Spleen (tissue), 11 donors: ENCODE data around the gene TMEM163. TPM values are rescaled to one million over a fixed set of nuclear protein-coding genes. Genes with fewer than 3 reads are reported as not detected.

Experiments
- DNase-seq: peaks from one replicate; pipeline ENCODE4 v3.0.0-alpha.2; 2020
- H3K27ac ChIP-seq, 8 donors: fragments of 200-600 bp; sonication (generic) in 7 of 8; 1 replicate in 4 of 8; 2 replicates in 4 of 8; pipeline versions ENCODE4 v1.5.0 to v1.8.0; 2016 to 2021; ENCODE audit warnings: inconsistent platforms in 4 of 8, mild to moderate bottlenecking in 4 of 8, moderate library complexity in 1 of 8
- H3K27me3 ChIP-seq, 7 donors: fragments of 200-600 bp; sonication (generic) in 6 of 7; replicated peaks in 1 of 7; 1 replicate in 4 of 7; 2 replicates in 3 of 7; pipeline versions ENCODE4 v1.5.0 to v1.8.0; 2016 to 2021; ENCODE audit warnings: inconsistent platforms in 3 of 7, mild to moderate bottlenecking in 1 of 7
- H3K36me3 ChIP-seq, 6 donors: fragments of 200-600 bp; sonication (generic) in 5 of 6; 1 replicate in 4 of 6; 2 replicates in 2 of 6; pipeline versions ENCODE4 v1.5.0 to v1.8.0; 2016 to 2021; ENCODE audit warnings: inconsistent platforms in 2 of 6
- H3K4me1 ChIP-seq, 6 donors: fragments of 200-600 bp; sonication (generic) in 5 of 6; 1 replicate in 3 of 6; 2 replicates in 3 of 6; pipeline versions ENCODE4 v1.5.0 to v1.8.0; 2016 to 2021; ENCODE audit warnings: inconsistent platforms in 3 of 6
- H3K4me3 ChIP-seq, 8 donors: fragments of 200-600 bp; sonication (generic) in 7 of 8; 1 replicate in 4 of 8; 2 replicates in 4 of 8; pipeline versions ENCODE4 v1.5.0 to v1.8.0; 2016 to 2021; ENCODE audit warnings: inconsistent platforms in 4 of 8, mild to moderate bottlenecking in 4 of 8, moderate library complexity in 2 of 8
- H3K9me3 ChIP-seq, 8 donors: fragments of 200-600 bp; sonication (generic) in 7 of 8; 1 replicate in 4 of 8; 2 replicates in 4 of 8; pipeline versions ENCODE4 v1.5.0 to v1.8.0; 2016 to 2021; ENCODE audit warnings: inconsistent platforms in 4 of 8
- CTCF ChIP-seq, 11 experiments: fragments of 200-600 bp in 7 of 11; fragments of 450-650 bp in 4 of 11; sonication (generic) in 4 of 11; IDR thresholded peaks in 8 of 11; conservative IDR thresholded peaks in 3 of 11; 1 replicate in 7 of 11; 2 replicates in 4 of 11; pipeline versions ENCODE4 v1.4.0 to v1.8.0; 2016 to 2021; ENCODE audit warnings: antibody characterized with exemption in 11 of 11, inconsistent platforms in 4 of 11, mild to moderate bottlenecking in 1 of 11
- POLR2A ChIP-seq, 3 donors: fragments of 450-650 bp; IDR thresholded peaks; one replicate each; pipeline ENCODE4 v1.5.1; 2017; ENCODE audit warnings: antibody characterized with exemption in 3 of 3, mild to moderate bottlenecking in 1 of 3
- POLR2AphosphoS5 ChIP-seq, 3 donors: sonication (generic); formaldehyde crosslinking; IDR thresholded peaks; one replicate each; pipeline ENCODE4 v1.5.1; 2017; ENCODE audit warnings: antibody characterized with exemption in 3 of 3
- WGBS, 5 donors: extraction: QIAGEN DNeasy Blood & Tissue Kit in 3 of 5; methylation state at CpG; one replicate each; pipeline versions ENCODE4 v1.1.5 to v1.1.7; 2013 to 2018; 5-methylcytosine and 5-hydroxymethylcytosine counted together
- intact Hi-C: fragments of 100-400 bp; cut with DNase I; formaldehyde crosslinking; loops from one replicate; pipeline ENCODE4 v1.15.0; 2023; ENCODE audit warnings: low total_unique reads
- polyA plus RNA-seq, 3 donors: library from polyadenylated mRNA; stranded (reverse); fragments of 200-250 nt; gene quantifications; one replicate each; pipeline ENCODE4 v1.2.1, GENCODE V29; 2013
- total RNA-seq, 7 donors: library from RNA; depleted of rRNA in 3 of 7; stranded (reverse); fragments of >200 nt in 3 of 7; fragmentation: NEBNext Ultra II Directional in 4 of 7; extraction: Animal tissue kit (Norgen Biotek cat#: 25700) in 4 of 7; gene quantifications; one replicate each; pipeline versions ENCODE4 v1.1.0 to v1.2.1, GENCODE V29; 2016 to 2021
- donor health status: healthy with polysubstance abuse.
- donor health status: DM: no; HTN: no; CAD: no; lungs with moderate emphysema.
- donor health status: DM: no; HTN: no; CAD: no.
- donor health status: Bipolar disorder and iron deficiency.
- donor health status: healthy.
- donor health status: DM: no; HTN: no; CAD: no.
- donor health status: DM: yes; HTN: yes; CAD: no.

Gene TMEM163
- total and polyA plus RNA-seq, 10 donors, result 2.4 to 12.5 (median 3.7) TPM

- 77 to 87% (median 84%) methylated on average over 9 of the region's 9 CpGs for WGBS, 5 donors
- intact Hi-C loops, result no loop called here
- no peaks in the 10 kb centered on the region for H3K4me1 ChIP-seq
These were observed 213.4 kb downstream of the TMEM163 start for GRCh38 chr2:134505446-134505845.

GRCh38 chr2:134504586-134505336 lies 214.0 kb downstream of the TMEM163 start:
- H3K9me3 ChIP-seq, result no peaks in the 10 kb centered on the region
- H3K36me3 ChIP-seq, result no peaks in the 10 kb centered on the region
- 75 to 90% (median 87%) methylated on average over 5 of the region's 5 CpGs for WGBS, 5 donors
- H3K27me3 ChIP-seq, result no peaks in the 10 kb centered on the region
- H3K27ac ChIP-seq, result no peak overlapping the region
- no peak overlapping the region for H3K4me3 ChIP-seq
- TF ChIP-seq CTCF (IDR thresholded peaks at IDR 0.05 in 8 of 11, conservative IDR thresholded peaks at IDR 0.05 in 3 of 11) (no peak), POLR2AphosphoS5 (IDR thresholded peaks at IDR 0.05) (no peak), POLR2A (IDR thresholded peaks at IDR 0.05) (no peak)
- intact Hi-C loops, result no loop called here
- no peak for DNase-seq
- no peaks in the 10 kb centered on the region for H3K4me1 ChIP-seq

More at GRCh38 chr2:134505446-134505845, 213.4 kb downstream of the TMEM163 start:
- Histone ChIP-seq H3K9me3 (no peaks in the 10 kb centered on the region), H3K36me3 (no peaks in the 10 kb centered on the region), H3K27ac (no peak overlapping the region), H3K27me3 (no peaks in the 10 kb centered on the region), H3K4me3 (no peak overlapping the region)
- TF ChIP-seq POLR2A (IDR thresholded peaks at IDR 0.05) (no peak), POLR2AphosphoS5 (IDR thresholded peaks at IDR 0.05) (no peak), CTCF (IDR thresholded peaks at IDR 0.05 in 8 of 11, conservative IDR thresholded peaks at IDR 0.05 in 3 of 11) (no peak)
- no peak for DNase-seq

GRCh38 chr2:134502104-134502503 lies 216.7 kb downstream of the TMEM163 start:
- Histone ChIP-seq H3K27me3 (no peaks in the 10 kb centered on the region), H3K4me1 (no peaks in the 10 kb centered on the region), H3K9me3 (no peaks in the 10 kb centered on the region), H3K27ac (no peak overlapping the region), H3K4me3 (no peak overlapping the region), H3K36me3 (no peaks in the 10 kb centered on the region)
- intact Hi-C loops, result no loop called here
- DNase-seq, result no peak
- TF ChIP-seq CTCF (IDR thresholded peaks at IDR 0.05 in 8 of 11, conservative IDR thresholded peaks at IDR 0.05 in 3 of 11), result no peak
- no peak for TF ChIP-seq POLR2A (IDR thresholded peaks at IDR 0.05)
- no peak for TF ChIP-seq POLR2AphosphoS5 (IDR thresholded peaks at IDR 0.05)
- WGBS, 5 donors, result 73 to 82% (median 76%) methylated on average over 2 of the region's 2 CpGs

GRCh38 chr2:134501476-134502091 lies 217.2 kb downstream of the TMEM163 start:
- WGBS, 5 donors, result 88 to 95% (median 92%) methylated on average over 6 of the region's 6 CpGs
- H3K9me3 ChIP-seq, result no peaks in the 10 kb centered on the region
- TF ChIP-seq CTCF (IDR thresholded peaks at IDR 0.05 in 8 of 11, conservative IDR thresholded peaks at IDR 0.05 in 3 of 11) (no peak), POLR2A (IDR thresholded peaks at IDR 0.05) (no peak), POLR2AphosphoS5 (IDR thresholded peaks at IDR 0.05) (no peak)
- no peaks in the 10 kb centered on the region for H3K36me3 ChIP-seq
- H3K4me1 ChIP-seq, result no peaks in the 10 kb centered on the region
- no peak for DNase-seq
- intact Hi-C loops, result no loop called here
- no peak overlapping the region for H3K27ac ChIP-seq
- H3K4me3 ChIP-seq, result no peak overlapping the region
- no peaks in the 10 kb centered on the region for H3K27me3 ChIP-seq
